Chondrocyte (in vitro differentiated cells): ENCODE results near the gene UFSP1. TPM values are rescaled to one million over a fixed set of nuclear protein-coding genes. Genes with fewer than 3 reads are reported as not detected.
A peak's percentile ranks its signal among the peaks of the same experiment; 100 is the strongest.
"Not testable (repeated sequence)": the region's sequence is repeated elsewhere in the genome, so short reads cannot be mapped to it uniquely, and the experiment has no call there.

Experiments used
- DNase-seq: peaks from one replicate; pipeline ENCODE4 v3.0.0; 2021; ENCODE audit warnings: mixed read lengths, low spot score
- H3K27ac Mint-ChIP-seq: one replicate; pipeline ENCODE4 v1.8.0; 2021; ENCODE audit warnings: mild to moderate bottlenecking, moderate library complexity, mixed read lengths; ENCODE audit not compliant: unreplicated experiment
- H3K27me3 Mint-ChIP-seq: 2 replicates; pipeline ENCODE4 v1.8.0; 2021; ENCODE audit warnings: low read depth, mixed read lengths
- H3K36me3 Mint-ChIP-seq: 2 replicates; pipeline ENCODE4 v1.8.0; 2021; ENCODE audit warnings: low read depth, mixed read lengths
- H3K4me1 Mint-ChIP-seq: 2 replicates; pipeline ENCODE4 v1.8.0; 2021; ENCODE audit warnings: low read depth, mild to moderate bottlenecking, mixed read lengths
- H3K4me3 Mint-ChIP-seq: one replicate; pipeline ENCODE4 v1.8.0; 2021; ENCODE audit warnings: mild to moderate bottlenecking, moderate library complexity, mixed read lengths; ENCODE audit not compliant: unreplicated experiment
- H3K9me3 Mint-ChIP-seq: 2 replicates; pipeline ENCODE4 v1.8.0; 2021; ENCODE audit warnings: low read depth, mixed read lengths
- CTCF ChIP-seq: fragments of 200-600 bp; sonication (generic); IDR thresholded peaks from 2 replicates; pipeline ENCODE4 v1.5.0; 2021; ENCODE audit warnings: antibody characterized with exemption, mild to moderate bottlenecking, moderate library complexity
- long read RNA-seq: library from polyadenylated mRNA; stranded (forward); transcript quantifications from one replicate; pipeline ENCODE4 v2.0.0, GENCODE V29; 2021
- total RNA-seq: library from RNA; stranded (reverse); gene quantifications from 3 replicates; pipeline ENCODE4 v1.2.1, GENCODE V29; 2021

Gene UFSP1
- total RNA-seq: 4.1 to 5.0 TPM (median 4.3 TPM) in 3 replicates
- long read RNA-seq, partial matches to known transcripts: 0 of 4 reads
- long read RNA-seq, other reads (novel, unspliced or antisense): 0 of 4 reads

DNA sequence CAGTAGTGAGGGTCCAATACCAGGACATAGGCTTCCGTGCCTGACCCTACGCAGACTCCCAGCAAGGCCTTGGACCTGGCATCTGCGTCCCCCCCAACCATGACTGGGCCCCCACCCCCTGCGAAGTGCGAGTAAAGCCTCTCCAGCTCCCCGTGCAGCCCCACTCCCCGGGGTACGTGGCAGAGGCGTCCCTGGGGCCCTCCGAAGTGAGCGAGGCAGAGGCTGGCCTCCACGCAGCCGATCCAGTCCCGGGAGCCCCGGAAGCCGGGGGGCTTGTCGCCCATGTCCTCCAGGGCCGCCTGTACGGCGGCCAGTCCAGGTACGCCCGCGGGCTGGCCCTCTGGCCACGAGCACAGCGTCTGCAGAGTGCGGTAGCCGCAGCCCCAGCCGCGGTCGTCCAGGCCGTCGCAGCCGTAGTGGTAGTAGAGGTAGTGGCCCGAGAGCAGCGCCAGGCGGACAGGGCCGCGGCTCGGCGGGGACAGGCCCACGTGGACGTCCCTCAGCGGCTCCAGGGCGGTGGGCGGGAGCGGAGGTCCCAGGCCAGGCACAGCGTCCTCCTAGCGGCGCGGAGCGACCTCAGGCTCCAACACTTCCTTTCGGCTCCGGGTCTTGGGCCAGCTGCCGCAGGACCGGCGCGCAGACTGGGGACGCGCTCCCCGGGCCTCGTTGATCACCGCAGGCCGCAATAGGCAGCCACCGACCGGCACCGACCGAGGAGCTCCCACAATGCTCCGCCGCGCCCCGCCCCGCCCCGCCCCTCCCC lies at the start of gene UFSP1:
UFSP1 (minus strand) TSS at position 728 of the 763 bp plus-strand sequence; CDS start at position 284, 444 bp downstream.
- H3K4me1 Mint-ChIP-seq: peaks cover 31% of the 10 kb centered on the region
- DNase-seq: peak; percentile 93
- peak within 1 kb of the TSS; percentile 86 for H3K27ac Mint-ChIP-seq
- H3K9me3 Mint-ChIP-seq: no peaks in the 10 kb centered on the region
- H3K27me3 Mint-ChIP-seq: no peaks in the 10 kb centered on the region
- peak within 1 kb of the TSS; percentile 74 for H3K4me3 Mint-ChIP-seq
- TF ChIP-seq CTCF: no peak
- peaks cover 37% of the 10 kb centered on the region for H3K36me3 Mint-ChIP-seq

DNA sequence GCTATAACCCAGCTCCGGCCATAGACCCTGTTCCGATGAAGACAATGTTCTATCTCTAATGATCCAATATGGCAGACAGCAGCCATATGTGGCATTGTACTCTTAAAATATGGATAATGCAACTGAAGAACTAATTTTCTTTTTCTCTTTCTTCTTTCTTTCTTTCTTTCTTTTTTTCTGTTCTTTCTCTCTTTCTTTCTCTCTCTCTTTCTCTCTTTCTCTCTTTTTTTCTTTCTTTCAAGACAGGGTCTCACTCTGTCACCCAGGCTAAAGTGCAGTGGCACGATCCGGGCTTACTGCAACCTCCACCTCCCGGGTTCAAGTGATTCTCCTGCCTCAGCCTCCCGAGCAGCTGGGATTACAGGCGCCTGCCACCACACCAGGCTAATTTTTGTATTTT lies 46.7 kb upstream of the UFSP1 start:
- H3K4me3 Mint-ChIP-seq, H3K27me3 Mint-ChIP-seq, H3K36me3 Mint-ChIP-seq, H3K27ac Mint-ChIP-seq, DNase-seq, H3K4me1 Mint-ChIP-seq: not testable (repeated sequence)
- H3K9me3 Mint-ChIP-seq: peaks cover 12% of the 10 kb centered on the region

DNA sequence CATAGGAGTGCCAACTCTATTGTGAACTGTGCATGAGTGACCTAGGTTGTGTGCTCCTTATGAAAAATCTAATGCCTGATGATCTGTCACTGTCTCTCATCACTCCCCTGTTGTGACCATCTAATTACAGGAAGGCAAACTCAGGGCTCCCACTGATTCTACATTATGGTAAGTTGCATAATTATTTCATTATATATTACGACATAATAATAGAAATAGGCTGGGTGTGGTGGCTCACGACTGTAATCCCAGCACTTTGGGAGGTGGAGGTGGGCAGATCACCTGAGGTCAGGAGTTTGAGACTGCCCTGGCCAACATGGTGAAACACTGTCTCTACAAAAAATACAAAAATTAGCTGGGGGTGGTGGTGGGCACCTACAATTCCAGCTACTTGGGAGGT lies 45.9 kb upstream of the UFSP1 start:
- H3K36me3 Mint-ChIP-seq, H3K4me1 Mint-ChIP-seq: not testable (repeated sequence)
- peaks cover 12% of the 10 kb centered on the region for H3K9me3 Mint-ChIP-seq

GRCh38 chr7:100933734-100934133 lies 44.2 kb upstream of the UFSP1 start:
- DNase-seq: no peak
- Mint-ChIP-seq H3K4me3 (no peak overlapping the region), H3K9me3 (peaks cover 5% of the 10 kb centered on the region), H3K27ac (no peak overlapping the region), H3K4me1 (no peaks in the 10 kb centered on the region), H3K36me3 (peaks cover 3% of the 10 kb centered on the region), H3K27me3 (peaks cover 6% of the 10 kb centered on the region)
- no peak for TF ChIP-seq CTCF

More for the DNA sequence above, 45.9 kb upstream of the UFSP1 start:
- not testable (repeated sequence) for H3K27ac Mint-ChIP-seq, H3K4me3 Mint-ChIP-seq, DNase-seq, H3K27me3 Mint-ChIP-seq

- Mint-ChIP-seq H3K4me1 (no peaks in the 10 kb centered on the region), H3K36me3 (peaks cover 3% of the 10 kb centered on the region), H3K4me3 (no peak overlapping the region), H3K27me3 (peaks cover 5% of the 10 kb centered on the region), H3K9me3 (peaks cover 5% of the 10 kb centered on the region), H3K27ac (no peak overlapping the region)
- DNase-seq: no peak
- TF ChIP-seq CTCF: no peak
Measured at GRCh38 chr7:100929808-100930174, 40.3 kb upstream of the UFSP1 start.

GRCh38 chr7:100923616-100924015 lies 34.1 kb upstream of the UFSP1 start:
- H3K27ac Mint-ChIP-seq: not testable (repeated sequence)
- H3K27me3 Mint-ChIP-seq: peaks cover 35% of the 10 kb centered on the region

DNA sequence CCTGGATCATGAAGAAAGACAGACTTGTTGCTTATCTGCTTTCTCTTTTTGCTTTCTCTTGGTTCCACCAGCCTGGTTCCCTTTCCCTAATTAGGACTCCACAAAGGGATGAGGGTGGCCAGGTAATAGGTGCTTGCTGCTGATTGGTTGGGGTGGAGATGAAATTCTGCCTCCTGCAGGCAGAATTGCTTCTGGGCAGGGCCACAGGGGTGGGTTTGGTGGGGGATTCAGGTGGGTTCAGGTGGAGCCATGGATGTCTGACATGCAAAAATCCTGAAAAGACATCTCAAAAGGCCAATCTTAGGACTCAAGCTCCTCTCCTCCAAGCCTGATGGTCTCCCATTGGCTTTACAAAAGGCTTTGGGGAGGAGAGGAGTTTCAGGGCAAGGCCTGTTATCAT lies 31.5 kb upstream of the UFSP1 start:
- no peak overlapping the region for H3K27ac Mint-ChIP-seq
- H3K4me3 Mint-ChIP-seq: no peak overlapping the region
- H3K4me1 Mint-ChIP-seq: no peaks in the 10 kb centered on the region
- peaks cover 37% of the 10 kb centered on the region for H3K27me3 Mint-ChIP-seq
- DNase-seq: no peak
- no peak for TF ChIP-seq CTCF
- H3K36me3 Mint-ChIP-seq: no peaks in the 10 kb centered on the region
- H3K9me3 Mint-ChIP-seq: no peaks in the 10 kb centered on the region

More at GRCh38 chr7:100923616-100924015, 34.1 kb upstream of the UFSP1 start:
- H3K9me3 Mint-ChIP-seq, H3K36me3 Mint-ChIP-seq, DNase-seq, H3K4me3 Mint-ChIP-seq, H3K4me1 Mint-ChIP-seq: not testable (repeated sequence)

DNA sequence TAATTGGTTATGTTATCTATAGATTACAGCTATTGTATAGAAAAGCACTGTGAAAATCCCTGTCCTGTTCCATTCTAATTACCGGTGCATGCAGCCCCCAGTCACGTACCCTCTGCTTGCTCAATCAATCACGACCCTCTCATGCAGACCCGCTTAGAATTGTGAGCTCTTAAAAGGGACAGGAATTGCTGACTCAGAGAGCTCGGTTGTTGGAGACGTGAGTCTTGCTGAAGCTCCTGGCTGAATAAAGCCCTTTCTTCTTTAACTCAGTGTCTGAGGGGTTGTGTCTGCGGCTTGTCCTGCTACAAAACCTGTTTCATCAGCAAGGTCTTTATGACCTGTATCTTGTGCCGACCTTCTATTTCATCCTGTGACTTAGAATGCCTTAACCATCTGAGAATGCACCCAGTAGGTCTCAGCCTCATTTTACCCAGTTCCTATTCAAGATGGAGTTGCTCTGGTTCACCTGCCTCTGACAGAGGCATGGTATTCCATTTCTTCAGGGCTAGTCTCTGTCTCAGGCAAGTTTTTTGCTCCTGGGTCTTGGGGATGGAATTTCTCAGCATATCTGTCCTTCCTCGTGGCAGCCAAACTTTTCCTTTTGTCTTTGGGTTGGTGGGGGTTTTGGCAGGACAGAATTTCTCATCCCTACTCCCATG lies 30.4 kb upstream of the UFSP1 start:
- not testable (repeated sequence) for H3K9me3 Mint-ChIP-seq, H3K27ac Mint-ChIP-seq, H3K4me3 Mint-ChIP-seq

GRCh38 chr7:100919335-100919734 lies 29.8 kb upstream of the UFSP1 start:
- H3K4me1 Mint-ChIP-seq: not testable (repeated sequence)

More for the DNA sequence above, 30.4 kb upstream of the UFSP1 start:
- H3K27me3 Mint-ChIP-seq: peaks cover 37% of the 10 kb centered on the region
- H3K4me1 Mint-ChIP-seq, DNase-seq, H3K36me3 Mint-ChIP-seq: not testable (repeated sequence)

More at GRCh38 chr7:100919335-100919734, 29.8 kb upstream of the UFSP1 start:
- peaks cover 37% of the 10 kb centered on the region for H3K27me3 Mint-ChIP-seq
- H3K36me3 Mint-ChIP-seq, DNase-seq, H3K4me3 Mint-ChIP-seq, H3K27ac Mint-ChIP-seq, H3K9me3 Mint-ChIP-seq: not testable (repeated sequence)
